ENCODE data around the gene HOXC6. TPM values are rescaled to one million over a fixed set of nuclear protein-coding genes. Genes with fewer than 3 reads are reported as not detected.

Gene HOXC6
- total RNA-seq, 1 donor from 2014 or later, result not detected

GRCh38 chr12:54017027-54017788 lies 11.0 kb upstream of the HOXC6 start:
- FAIRE-seq, result no peak
- peaks cover 59% of the 10 kb centered on the region for H3K27me3 ChIP-seq (ENCODE audit: control insufficient read depth, insufficient read depth, low read length)
- no peak for TF ChIP-seq CTCF (IDR thresholded peaks at IDR 0.05; ENCODE audit: insufficient read depth, low read length, severe bottlenecking)
- no peaks in the 10 kb centered on the region for H3K36me3 ChIP-seq (ENCODE audit: control insufficient read depth, insufficient read depth, low read length)
- peak overlapping the region; percentile 3 for H3K4me3 ChIP-seq (ENCODE audit: low read depth, low read length)
- DNase-seq (ENCODE audit: low read depth), result no peak

GRCh38 chr12:54017878-54018467 lies 10.3 kb upstream of the HOXC6 start:
- FAIRE-seq (no peak), DNase-seq (ENCODE audit: low read depth) (no peak)
- no peak for TF ChIP-seq CTCF (IDR thresholded peaks at IDR 0.05; ENCODE audit: insufficient read depth, low read length, severe bottlenecking)
- H3K27me3 ChIP-seq (ENCODE audit: control insufficient read depth, insufficient read depth, low read length), result peaks cover 59% of the 10 kb centered on the region
- no peaks in the 10 kb centered on the region for H3K36me3 ChIP-seq (ENCODE audit: control insufficient read depth, insufficient read depth, low read length)
- H3K4me3 ChIP-seq (ENCODE audit: low read depth, low read length), result peak overlapping the region; percentile 3

- H3K27me3 ChIP-seq (ENCODE audit: control insufficient read depth, insufficient read depth, low read length), result peaks cover 60% of the 10 kb centered on the region
- no peaks in the 10 kb centered on the region for H3K36me3 ChIP-seq (ENCODE audit: control insufficient read depth, insufficient read depth, low read length)
- TF ChIP-seq CTCF (IDR thresholded peaks at IDR 0.05; ENCODE audit: insufficient read depth, low read length, severe bottlenecking), result no peak
- no peak overlapping the region for H3K4me3 ChIP-seq (ENCODE audit: low read depth, low read length)
- DNase-seq (ENCODE audit: low read depth) (no peak), FAIRE-seq (no peak)
Measured at GRCh38 chr12:54018468-54018984, 9.7 kb upstream of the HOXC6 start.

GRCh38 chr12:54019091-54019811 lies 9.0 kb upstream of the HOXC6 start:
- no peak overlapping the region for H3K4me3 ChIP-seq (ENCODE audit: low read depth, low read length)
- H3K27me3 ChIP-seq (ENCODE audit: control insufficient read depth, insufficient read depth, low read length), result peaks cover 61% of the 10 kb centered on the region
- no peak for TF ChIP-seq CTCF (IDR thresholded peaks at IDR 0.05; ENCODE audit: insufficient read depth, low read length, severe bottlenecking)
- FAIRE-seq, result no peak
- H3K36me3 ChIP-seq (ENCODE audit: control insufficient read depth, insufficient read depth, low read length), result no peaks in the 10 kb centered on the region
- no peak for DNase-seq (ENCODE audit: low read depth)

- DNase-seq (ENCODE audit: low read depth), result no peak
- no peak for TF ChIP-seq CTCF (IDR thresholded peaks at IDR 0.05; ENCODE audit: insufficient read depth, low read length, severe bottlenecking)
- Histone ChIP-seq H3K27me3 (ENCODE audit: control insufficient read depth, insufficient read depth, low read length) (peaks cover 64% of the 10 kb centered on the region), H3K4me3 (ENCODE audit: low read depth, low read length) (no peak overlapping the region), H3K36me3 (ENCODE audit: control insufficient read depth, insufficient read depth, low read length) (no peaks in the 10 kb centered on the region)
- no peak for FAIRE-seq
Measured at GRCh38 chr12:54019924-54020590, 8.2 kb upstream of the HOXC6 start.
